ENCODE data around the gene ZNRF2.

The ZNRF2 gene

GRCh38 chr7:30359957-30360356 is 75.6 kb downstream of the ZNRF2 start:
- CTCF ChIA-PET = no interaction called here
- POLR2A ChIA-PET = no interaction called here
- TF ChIP-seq, protein P1, sequence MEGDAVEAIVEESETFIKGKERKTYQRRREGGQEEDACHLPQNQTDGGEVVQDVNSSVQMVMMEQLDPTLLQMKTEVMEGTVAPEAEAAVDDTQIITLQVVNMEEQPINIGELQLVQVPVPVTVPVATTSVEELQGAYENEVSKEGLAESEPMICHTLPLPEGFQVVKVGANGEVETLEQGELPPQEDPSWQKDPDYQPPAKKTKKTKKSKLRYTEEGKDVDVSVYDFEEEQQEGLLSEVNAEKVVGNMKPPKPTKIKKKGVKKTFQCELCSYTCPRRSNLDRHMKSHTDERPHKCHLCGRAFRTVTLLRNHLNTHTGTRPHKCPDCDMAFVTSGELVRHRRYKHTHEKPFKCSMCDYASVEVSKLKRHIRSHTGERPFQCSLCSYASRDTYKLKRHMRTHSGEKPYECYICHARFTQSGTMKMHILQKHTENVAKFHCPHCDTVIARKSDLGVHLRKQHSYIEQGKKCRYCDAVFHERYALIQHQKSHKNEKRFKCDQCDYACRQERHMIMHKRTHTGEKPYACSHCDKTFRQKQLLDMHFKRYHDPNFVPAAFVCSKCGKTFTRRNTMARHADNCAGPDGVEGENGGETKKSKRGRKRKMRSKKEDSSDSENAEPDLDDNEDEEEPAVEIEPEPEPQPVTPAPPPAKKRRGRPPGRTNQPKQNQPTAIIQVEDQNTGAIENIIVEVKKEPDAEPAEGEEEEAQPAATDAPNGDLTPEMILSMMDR (IDR thresholded peaks at IDR 0.05; ENCODE audit: control extremely low read depth, extremely low read depth, low read depth, missing control alignments) = no peak

GRCh38 chr7:30363778-30364563 is 79.6 kb downstream of the ZNRF2 start:
- DNase-seq (ENCODE audit: extremely low spot score) = no peak
- POLR2A ChIA-PET = no interaction called here
- CTCF ChIA-PET = interaction anchor here (0.8 to 2.4 kb wide), 5 partner anchors 11 to 123 kb away, joined by 3 to 12 read pairs (median 3); no protein-coding TSS in a partner anchor
- TF ChIP-seq, protein P1 (IDR thresholded peaks at IDR 0.05; ENCODE audit: control extremely low read depth, extremely low read depth, low read depth, missing control alignments) = no peak

More at GRCh38 chr7:30359957-30360356, 75.6 kb downstream of the ZNRF2 start:
- DNase-seq (ENCODE audit: extremely low spot score) = no peak

DNA sequence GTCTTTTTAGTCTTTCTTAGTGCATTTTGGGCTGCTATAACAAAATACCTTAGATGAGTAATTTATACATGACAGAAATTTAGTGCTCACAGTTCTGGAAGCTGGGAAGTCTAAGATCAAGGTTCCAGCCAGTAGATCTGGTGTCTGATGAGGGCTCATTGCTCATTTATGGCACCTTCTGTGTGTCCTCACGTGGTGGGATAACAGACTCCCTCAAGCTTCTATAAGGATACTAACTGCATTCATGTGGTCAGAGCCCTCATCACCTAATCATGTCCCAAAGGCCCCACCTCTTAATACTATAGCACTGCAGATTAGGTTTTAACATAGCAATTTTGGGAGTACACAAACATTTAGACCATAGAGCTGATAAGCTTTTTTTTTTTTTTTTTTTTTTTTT is 80.4 kb downstream of the ZNRF2 start:
- CTCF ChIA-PET = interaction anchor here (0.8 to 2.4 kb wide), 5 partner anchors 11 to 26 kb away, joined by 3 to 12 read pairs (median 3); no protein-coding TSS in a partner anchor
- TF ChIP-seq, protein P1 (IDR thresholded peaks at IDR 0.05; ENCODE audit: control extremely low read depth, extremely low read depth, low read depth, missing control alignments) = no peak
- POLR2A ChIA-PET = interaction anchor here (0.7 kb wide), 1 partner anchor 26 kb away, joined by 6 read pairs; no protein-coding TSS in a partner anchor
- DNase-seq (ENCODE audit: extremely low spot score) = no peak

DNA sequence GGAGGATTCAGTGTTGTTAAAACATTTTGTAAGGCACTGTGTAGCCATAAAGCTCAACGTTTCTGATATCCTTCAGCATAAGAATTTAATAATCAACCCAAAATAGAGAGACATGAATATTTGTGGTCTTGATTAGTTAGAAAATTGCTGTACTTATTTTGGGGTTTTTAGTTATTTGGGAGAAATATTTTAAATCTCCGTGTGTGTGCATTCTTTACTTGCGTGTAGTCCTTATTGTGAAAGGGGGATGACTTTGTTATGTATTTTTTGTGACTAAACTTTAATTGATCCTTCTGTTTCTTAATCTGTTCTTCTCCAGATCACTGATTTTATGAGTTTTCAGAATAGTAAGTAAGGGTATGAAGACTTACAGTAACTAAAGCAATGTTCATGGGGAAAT is 81.2 kb downstream of the ZNRF2 start:
- DNase-seq (ENCODE audit: extremely low spot score) = no peak
- TF ChIP-seq, protein P1 (IDR thresholded peaks at IDR 0.05; ENCODE audit: control extremely low read depth, extremely low read depth, low read depth, missing control alignments) = no peak
- CTCF ChIA-PET = interaction anchor here (0.8 to 2.4 kb wide), 4 partner anchors 12 to 26 kb away, joined by 3 to 12 read pairs (median 4); no protein-coding TSS in a partner anchor
- POLR2A ChIA-PET = interaction anchor here (0.7 kb wide), 1 partner anchor 25 kb away, joined by 6 read pairs; no protein-coding TSS in a partner anchor

- no peak for DNase-seq (ENCODE audit: extremely low spot score)
- ChIA-PET CTCF (no interaction called here), POLR2A (no interaction called here)
- TF ChIP-seq, protein P1 (IDR thresholded peaks at IDR 0.05; ENCODE audit: control extremely low read depth, extremely low read depth, low read depth, missing control alignments) = no peak
These were observed 82.2 kb downstream of the ZNRF2 start for GRCh38 chr7:30366606-30367005.

- ChIA-PET POLR2A (no interaction called here), CTCF (interaction anchor here (1.6 kb wide), 2 partner anchors 15 to 196 kb away, joined by 3 read pairs; no protein-coding TSS in a partner anchor)
- no peak for DNase-seq (ENCODE audit: extremely low spot score)
- TF ChIP-seq, protein P1 (IDR thresholded peaks at IDR 0.05; ENCODE audit: control extremely low read depth, extremely low read depth, low read depth, missing control alignments) = no peak
These were observed 83.2 kb downstream of the ZNRF2 start for GRCh38 chr7:30367561-30367960.

All from GM10248 (cell line).